Osteocyte (in vitro differentiated cells): ENCODE measurements around the gene TEX2. TPM values are rescaled to one million over a fixed set of nuclear protein-coding genes. Genes with fewer than 3 reads are reported as not detected.
"Not testable (repeated sequence)": the region's sequence is repeated elsewhere in the genome, so short reads cannot be mapped to it uniquely, and the experiment has no call there.

Experiments
- DNase-seq: peaks from one replicate; pipeline ENCODE4 v3.0.0; 2021; ENCODE audit warnings: mixed read lengths; ENCODE audit not compliant: unreplicated experiment; ENCODE audit errors: extremely low spot score
- H3K27ac Mint-ChIP-seq: one replicate; pipeline ENCODE4 v1.8.0; 2021; ENCODE audit warnings: mild to moderate bottlenecking, mixed read lengths; ENCODE audit not compliant: unreplicated experiment
- H3K27me3 Mint-ChIP-seq: one replicate; pipeline ENCODE4 v1.8.0; 2021; ENCODE audit warnings: mixed read lengths; ENCODE audit not compliant: unreplicated experiment
- H3K36me3 Mint-ChIP-seq: one replicate; pipeline ENCODE4 v1.8.0; 2021; ENCODE audit warnings: mixed read lengths; ENCODE audit not compliant: unreplicated experiment
- H3K4me1 Mint-ChIP-seq: one replicate; pipeline ENCODE4 v1.8.0; 2021; ENCODE audit warnings: mixed read lengths; ENCODE audit not compliant: unreplicated experiment
- H3K4me3 Mint-ChIP-seq: one replicate; pipeline ENCODE4 v1.8.0; 2021; ENCODE audit warnings: mild to moderate bottlenecking, moderate library complexity, mixed read lengths; ENCODE audit not compliant: unreplicated experiment
- H3K9me3 Mint-ChIP-seq: one replicate; pipeline ENCODE4 v1.8.0; 2021; ENCODE audit warnings: mixed read lengths; ENCODE audit not compliant: unreplicated experiment
- CTCF ChIP-seq: fragments of 200-600 bp; sonication (generic); IDR thresholded peaks from 2 replicates; pipeline ENCODE4 v1.5.0; 2021; ENCODE audit warnings: antibody characterized with exemption, mild to moderate bottlenecking, moderate library complexity
- total RNA-seq: library from RNA; stranded (reverse); gene quantifications from 2 replicates; pipeline ENCODE4 v1.2.1, GENCODE V29; 2021

The TEX2 gene
- total RNA-seq, 1 donor from 2014 or later = 73.5 TPM

GRCh38 chr17:64170286-64170685 is 92.8 kb downstream of the TEX2 start:
- H3K27me3 Mint-ChIP-seq = no peaks in the 10 kb centered on the region
- peaks cover 9% of the 10 kb centered on the region for H3K4me1 Mint-ChIP-seq
- H3K9me3 Mint-ChIP-seq = no peaks in the 10 kb centered on the region
- no peak overlapping the region for H3K4me3 Mint-ChIP-seq
- H3K27ac Mint-ChIP-seq = no peak overlapping the region
- no peak for DNase-seq
- no peak for TF ChIP-seq CTCF
- peaks cover 44% of the 10 kb centered on the region for H3K36me3 Mint-ChIP-seq

GRCh38 chr17:64167666-64168065 is 95.4 kb downstream of the TEX2 start:
- not testable (repeated sequence) for DNase-seq, H3K4me1 Mint-ChIP-seq, H3K9me3 Mint-ChIP-seq, H3K27ac Mint-ChIP-seq, H3K4me3 Mint-ChIP-seq, H3K27me3 Mint-ChIP-seq
- peaks cover 40% of the 10 kb centered on the region for H3K36me3 Mint-ChIP-seq

- Mint-ChIP-seq H3K27ac (no peak overlapping the region), H3K27me3 (no peaks in the 10 kb centered on the region), H3K4me3 (no peak overlapping the region), H3K36me3 (peaks cover 37% of the 10 kb centered on the region), H3K4me1 (no peaks in the 10 kb centered on the region), H3K9me3 (no peaks in the 10 kb centered on the region)
- TF ChIP-seq CTCF = no peak
- no peak for DNase-seq
Observed at GRCh38 chr17:64166876-64167275, 96.2 kb downstream of the TEX2 start.

GRCh38 chr17:64165347-64165746 is 97.7 kb downstream of the TEX2 start:
- no peaks in the 10 kb centered on the region for H3K27me3 Mint-ChIP-seq
- H3K36me3 Mint-ChIP-seq = peaks cover 36% of the 10 kb centered on the region
- H3K9me3 Mint-ChIP-seq = no peaks in the 10 kb centered on the region
- no peak overlapping the region for H3K4me3 Mint-ChIP-seq
- peaks cover 4% of the 10 kb centered on the region for H3K4me1 Mint-ChIP-seq
- no peak for TF ChIP-seq CTCF
- H3K27ac Mint-ChIP-seq = no peak overlapping the region
- no peak for DNase-seq

GRCh38 chr17:64164596-64165285 is 98.3 kb downstream of the TEX2 start:
- H3K36me3 Mint-ChIP-seq = peaks cover 30% of the 10 kb centered on the region
- no peak overlapping the region for H3K4me3 Mint-ChIP-seq
- H3K27ac Mint-ChIP-seq = no peak overlapping the region
- peaks cover 4% of the 10 kb centered on the region for H3K4me1 Mint-ChIP-seq
- TF ChIP-seq CTCF = no peak
- no peak for DNase-seq
- no peaks in the 10 kb centered on the region for H3K27me3 Mint-ChIP-seq
- no peaks in the 10 kb centered on the region for H3K9me3 Mint-ChIP-seq
